H1 (cell line): ENCODE data around the gene IRF9. TPM values are rescaled to one million over a fixed set of nuclear protein-coding genes. Genes with fewer than 3 reads are reported as not detected.

Experiments
- CTCF ChIA-PET: fragments of 300-600 bp; sonication (Branson Sonifier 250); formaldehyde crosslinking; loops from one replicate; lab custom pipeline; 2021; ENCODE audit not compliant: partially characterized antibody; lab: Charles Lee
- POLR2A ChIA-PET: fragments of 300-600 bp; sonication (Branson Sonifier 250); formaldehyde crosslinking; loops from one replicate; lab custom pipeline; 2021; ENCODE audit warnings: inconsistent platforms; ENCODE audit not compliant: partially characterized antibody; lab: Charles Lee
- DNase-seq, 2 experiments: peaks; one replicate each; pipeline versions ENCODE4 v3.0.0 to v3.0.0-alpha.2; 2010 to 2022; ENCODE audit warnings: low spot score in 2 of 2, low read depth in 1 of 2, mixed read lengths in 1 of 2
- FAIRE-seq: peaks from 2 replicates; lab custom pipeline; 2011; peaks lifted over from hg19 to GRCh38; lab: Jason Lieb, UNC
- H2AFZ ChIP-seq: 2 replicates; pipeline ENCODE4 v1.8.1; 2012; ENCODE audit warnings: low read length, inconsistent platforms
- H2AK5ac ChIP-seq: 2 replicates; pipeline ENCODE4 v1.6.1; 2013; ENCODE audit warnings: low read depth, low read length
- H2BK120ac ChIP-seq: replicated peaks from 2 replicates; pipeline ENCODE3; 2013; ENCODE audit warnings: low read depth, low read length, inconsistent platforms
- H2BK12ac ChIP-seq: 2 replicates; pipeline ENCODE4 v1.6.1; 2013; ENCODE audit warnings: low read depth, low read length
- H2BK15ac ChIP-seq: 2 replicates; pipeline ENCODE4 v1.6.1; 2013; ENCODE audit warnings: low read length
- H2BK20ac ChIP-seq: 2 replicates; pipeline ENCODE4 v1.6.1; 2013; ENCODE audit warnings: low read length
- H2BK5ac ChIP-seq: 2 replicates; pipeline ENCODE4 v1.6.1; 2013; ENCODE audit warnings: low read depth, low read length
- H3K14ac ChIP-seq: 2 replicates; pipeline ENCODE4 v1.6.1; 2013; ENCODE audit warnings: inconsistent platforms; ENCODE audit not compliant: insufficient read length
- H3K18ac ChIP-seq: 2 replicates; pipeline ENCODE4 v1.6.1; 2013; ENCODE audit warnings: low read length; ENCODE audit errors: extremely low read depth
- H3K23ac ChIP-seq: 2 replicates; pipeline ENCODE4 v1.6.1; 2013; ENCODE audit warnings: inconsistent platforms; ENCODE audit not compliant: insufficient read length
- H3K23me2 ChIP-seq: 2 replicates; pipeline ENCODE4 v1.6.1; 2013; ENCODE audit warnings: low read depth, low read length
- H3K27ac ChIP-seq: 2 replicates; pipeline ENCODE4 v1.6.1; 2011; ENCODE audit warnings: low read depth, low read length, inconsistent platforms
- H3K27me3 ChIP-seq, 4 experiments: replicated peaks in 1 of 4; 1 replicate in 1 of 4; 2 replicates in 3 of 4; pipeline versions ENCODE4 v1.6.1 to v1.8.1; 2011 to 2013; ENCODE audit warnings: low read length in 3 of 4, mild to moderate bottlenecking in 3 of 4, inconsistent platforms in 2 of 4, mixed read lengths in 2 of 4, moderate library complexity in 1 of 4; ENCODE audit not compliant: control insufficient read depth in 3 of 4, insufficient read depth in 3 of 4; ENCODE audit errors: extremely low read depth in 1 of 4
- H3K36me3 ChIP-seq, 4 experiments: 2 replicates each; pipeline versions ENCODE4 v1.6.1 to v1.8.1; 2011 to 2013; ENCODE audit warnings: mild to moderate bottlenecking in 4 of 4, low read length in 3 of 4, moderate library complexity in 2 of 4, control low read depth in 1 of 4, inconsistent platforms in 1 of 4; ENCODE audit not compliant: insufficient read depth in 4 of 4, control insufficient read depth in 2 of 4
- H3K4ac ChIP-seq: replicated peaks from 2 replicates; pipeline ENCODE3; 2013; ENCODE audit warnings: low read length, low read depth, mixed read lengths, inconsistent platforms; ENCODE audit not compliant: insufficient read length
- H3K4me1 ChIP-seq, 4 experiments: replicated peaks in 1 of 4; 1 replicate in 1 of 4; 2 replicates in 3 of 4; pipeline versions ENCODE4 v1.6.1 to v1.8.1; 2011 to 2013; ENCODE audit warnings: low read length in 3 of 4, inconsistent platforms in 2 of 4, mixed read lengths in 1 of 4; ENCODE audit not compliant: insufficient read depth in 4 of 4, control insufficient read depth in 3 of 4
- H3K4me2 ChIP-seq, 2 experiments: 2 replicates each; pipeline versions ENCODE4 v1.6.1 to v1.8.1; 2011 to 2013; ENCODE audit warnings: low read depth in 2 of 2, low read length in 2 of 2, control low read depth in 1 of 2, inconsistent platforms in 1 of 2, mild to moderate bottlenecking in 1 of 2; ENCODE audit not compliant: insufficient read depth in 1 of 2
- H3K4me3 ChIP-seq, 4 experiments: fragments of 200-600, 300-600 bp in 1 of 4; sonication (generic), shearing (Covaris generic), sonication (Bioruptor Twin) in 1 of 4; 2 replicates each; pipeline versions ENCODE4 v1.5.1 to v1.8.1; 2011 to 2016; ENCODE audit warnings: low read length in 4 of 4, low read depth in 3 of 4, control low read depth in 2 of 4, inconsistent platforms in 2 of 4, mild to moderate bottlenecking in 2 of 4, mixed read lengths in 1 of 4, moderate library complexity in 1 of 4; ENCODE audit not compliant: insufficient read depth in 2 of 4; ENCODE audit errors: extremely low read depth in 1 of 4
- H3K56ac ChIP-seq: replicated peaks from 2 replicates; pipeline ENCODE3; 2013; ENCODE audit warnings: low read depth, mild to moderate bottlenecking, mixed read lengths, low read length, inconsistent platforms; ENCODE audit not compliant: insufficient read length
- H3K79me1 ChIP-seq: 2 replicates; pipeline ENCODE4 v1.6.1; 2013; ENCODE audit warnings: low read depth, low read length, control low read depth
- H3K79me2 ChIP-seq, 2 experiments: 2 replicates each; pipeline versions ENCODE4 v1.6.1 to v1.8.1; 2012 to 2013; ENCODE audit warnings: low read length in 2 of 2, mild to moderate bottlenecking in 2 of 2, inconsistent platforms in 1 of 2; ENCODE audit not compliant: insufficient read depth in 2 of 2, control insufficient read depth in 1 of 2
- H3K9ac ChIP-seq, 4 experiments: replicated peaks in 1 of 4; 1 replicate in 1 of 4; 2 replicates in 3 of 4; pipeline versions ENCODE4 v1.6.1 to v1.8.1; 2011 to 2013; ENCODE audit warnings: low read depth in 3 of 4, low read length in 3 of 4, control low read depth in 2 of 4, mild to moderate bottlenecking in 2 of 4, moderate library complexity in 2 of 4, inconsistent platforms in 1 of 4; ENCODE audit errors: extremely low read depth in 1 of 4
- H3K9me3 ChIP-seq, 2 experiments: 2 replicates each; pipeline versions ENCODE4 v1.6.1 to v1.8.1; 2012 to 2013; ENCODE audit warnings: mild to moderate bottlenecking in 2 of 2, moderate library complexity in 2 of 2, control low read depth in 1 of 2, inconsistent platforms in 1 of 2, low read depth in 1 of 2, low read length in 1 of 2, mixed read lengths in 1 of 2; ENCODE audit not compliant: insufficient read depth in 2 of 2
- H4K20me1 ChIP-seq, 2 experiments: replicated peaks in 1 of 2; 2 replicates each; pipeline versions ENCODE3 to v1.8.1; 2011 to 2013; ENCODE audit warnings: inconsistent platforms in 2 of 2, low read length in 2 of 2, mild to moderate bottlenecking in 1 of 2; ENCODE audit not compliant: insufficient read depth in 2 of 2, control insufficient read depth in 1 of 2
- H4K5ac ChIP-seq: 2 replicates; pipeline ENCODE4 v1.6.1; 2013; ENCODE audit warnings: low read length, low read depth, mixed read lengths, inconsistent platforms; ENCODE audit not compliant: insufficient read length
- H4K8ac ChIP-seq: 2 replicates; pipeline ENCODE4 v1.8.0; 2013; ENCODE audit warnings: mild to moderate bottlenecking, moderate library complexity, low read length, inconsistent platforms; ENCODE audit not compliant: insufficient read depth; ENCODE audit errors: extremely low read depth
- H4K91ac ChIP-seq: replicated peaks from 2 replicates; pipeline ENCODE3; 2013; ENCODE audit warnings: low read length, mixed read lengths, inconsistent platforms; ENCODE audit not compliant: insufficient read length
- ATF2 ChIP-seq: IDR thresholded peaks from 2 replicates; pipeline ENCODE4 v1.6.1; 2012; ENCODE audit warnings: low read length, inconsistent platforms
- E2F6 ChIP-seq: IDR thresholded peaks from 2 replicates; pipeline ENCODE4 v1.6.1; 2012; ENCODE audit warnings: inconsistent platforms
- KDM1A ChIP-seq: fragments of 200-600, 300-600 bp; sonication (generic); IDR thresholded peaks from 2 replicates; pipeline ENCODE4 v1.7.1; 2016; ENCODE audit warnings: mild to moderate bottlenecking, low read length, borderline replicate concordance
- POLR2AphosphoS5 ChIP-seq: IDR thresholded peaks from 2 replicates; pipeline ENCODE4 v1.6.1; 2011; ENCODE audit warnings: low read depth, low read length
- SP1 ChIP-seq: IDR thresholded peaks from 2 replicates; pipeline ENCODE4 v1.6.1; 2011; ENCODE audit warnings: low read depth, low read length
- WGBS, 2 experiments: shearing (Covaris generic) in 1 of 2; methylation state at CpG; one replicate each; pipeline versions ENCODE4 v1.1.6 to v1.1.7; 2013 to 2015; ENCODE audit warnings: low lambda C conversion rate in 2 of 2, mixed read lengths in 2 of 2, inconsistent platforms in 1 of 2, low coverage in 1 of 2, missing lambda C conversion rate in 1 of 2; ENCODE audit not compliant: insufficient replicate concordance in 2 of 2, insufficient coverage in 1 of 2, insufficient read length in 1 of 2; ENCODE audit errors: extremely low coverage in 1 of 2, missing lambda C conversion rate in 1 of 2; 5-methylcytosine and 5-hydroxymethylcytosine counted together
- polyA plus RNA-seq, 7 experiments: library from polyadenylated mRNA; depleted of rRNA in 3 of 7; stranded (reverse) in 5 of 7; unstranded in 2 of 7; fragments of >200 nt in 5 of 7; fragments of 200-250 nt in 2 of 7; gene quantifications; 1 replicate in 5 of 7; 2 replicates in 1 of 7; 4 replicates in 1 of 7; pipeline versions ENCODE4 v1.2.1 to v1.2.3, GENCODE V29; 2011 to 2013; ENCODE audit warnings: missing spikeins in 2 of 7, mixed read lengths in 2 of 7
- total RNA-seq: library from RNA; stranded (reverse); fragmentation: NEBNext Ultra II Directional; extraction: Animal tissue kit (Norgen Biotek cat#: 25700); gene quantifications from 2 replicates; pipeline ENCODE4 v1.2.1, GENCODE V29; 2021

The IRF9 gene
- total and polyA plus RNA-seq, 2 of the 8 experiments (the other 6 are each of a cell fraction or from before 2014, with no cell fraction given) = 11.4 to 13.2 TPM

- Histone ChIP-seq H3K23me2 (peaks cover 5% of the 10 kb centered on the region), H3K36me3 (peaks cover 17 to 35% (median 32%) of the 10 kb centered on the region in 4 experiments; a peak in 7 of 8 replicates), H4K20me1 (peaks cover 0 to 16% of the 10 kb centered on the region in 2 experiments), H3K56ac (no peak overlapping the region), H3K79me2 (peaks cover 0 to 13% of the 10 kb centered on the region in 2 experiments; a peak in 2 of 4 replicates), H4K8ac (no peak overlapping the region), H2BK120ac (no peak overlapping the region), H2BK15ac (0 out of 2 replicates have a peak overlapping the region, but pooled peaks have one; percentile 89), H3K27ac (no peak overlapping the region), H3K27me3 (no peaks in the 10 kb centered on the region), H3K9me3 (no peaks in the 10 kb centered on the region), H2BK5ac (no peak overlapping the region), H3K14ac (no peak overlapping the region), H3K18ac (no peak overlapping the region), H3K4me3 (peak overlapping the region; percentile 5 to 91 (median 81); a peak in 7 of 8 replicates), H3K23ac (no peak overlapping the region), H3K4ac (no peak overlapping the region), H3K4me2 (peak overlapping the region; percentile 41 to 70), H4K5ac (no peak overlapping the region), H2AFZ (no peak overlapping the region), H2AK5ac (no peak overlapping the region), H4K91ac (no peak overlapping the region), H3K4me1 (peaks cover 0 to 7% (median 4%) of the 10 kb centered on the region in 4 experiments; a peak in 6 of 7 replicates), H3K9ac (0 out of 7 replicates have a peak overlapping the region, but pooled peaks of 1 of the 4 experiments have one; percentile 42), H2BK12ac (no peak overlapping the region), H2BK20ac (no peak overlapping the region), H3K79me1 (peaks cover 12% of the 10 kb centered on the region)
- POLR2A ChIA-PET = interaction anchor here (0.5 to 7.9 kb wide), 18 partner anchors 8 to 94 kb away, joined by 3 to 158 read pairs (median 4); partner anchors contain the start of genes CHMP4A, EMC9, IRF9 and MDP1
- 25% methylated on average over 3 of the region's 3 CpGs; no CpG with 5 or more reads in 1 of the 2 experiments for WGBS, 2 experiments
- no peak for TF ChIP-seq KDM1A
- TF ChIP-seq SP1 = no peak
- no peak for TF ChIP-seq ATF2
- no peak for TF ChIP-seq POLR2AphosphoS5
- no peak for TF ChIP-seq E2F6
- CTCF ChIA-PET = interaction anchor here (0.8 to 4.1 kb wide), 4 partner anchors 24 to 118 kb away, joined by 3 to 16 read pairs (median 4); partner anchors contain the start of genes CHMP4A, CIDEB, DHRS1 and IRF9
- FAIRE-seq = no peak
- no peak for DNase-seq
These were observed 28.0 kb downstream of the IRF9 start for GRCh38 chr14:24189059-24189375.
